Anterior cingulate cortex (tissue), 58 donors: ENCODE measurements around the gene C2orf15.
"Not testable (repeated sequence)": the region's sequence is repeated elsewhere in the genome, so short reads cannot be mapped to it uniquely, and the experiment has no call there.

Source experiments
- DNase-seq, 58 donors: peaks; one replicate each; lab custom pipeline; 2025; lab: John Stamatoyannopoulos, UW

Gene C2orf15, protein sequence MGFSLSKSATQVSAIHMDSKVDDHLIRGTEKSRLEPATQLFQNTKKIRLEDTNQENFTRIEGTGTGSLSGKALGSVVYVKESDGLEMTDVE

DNA sequence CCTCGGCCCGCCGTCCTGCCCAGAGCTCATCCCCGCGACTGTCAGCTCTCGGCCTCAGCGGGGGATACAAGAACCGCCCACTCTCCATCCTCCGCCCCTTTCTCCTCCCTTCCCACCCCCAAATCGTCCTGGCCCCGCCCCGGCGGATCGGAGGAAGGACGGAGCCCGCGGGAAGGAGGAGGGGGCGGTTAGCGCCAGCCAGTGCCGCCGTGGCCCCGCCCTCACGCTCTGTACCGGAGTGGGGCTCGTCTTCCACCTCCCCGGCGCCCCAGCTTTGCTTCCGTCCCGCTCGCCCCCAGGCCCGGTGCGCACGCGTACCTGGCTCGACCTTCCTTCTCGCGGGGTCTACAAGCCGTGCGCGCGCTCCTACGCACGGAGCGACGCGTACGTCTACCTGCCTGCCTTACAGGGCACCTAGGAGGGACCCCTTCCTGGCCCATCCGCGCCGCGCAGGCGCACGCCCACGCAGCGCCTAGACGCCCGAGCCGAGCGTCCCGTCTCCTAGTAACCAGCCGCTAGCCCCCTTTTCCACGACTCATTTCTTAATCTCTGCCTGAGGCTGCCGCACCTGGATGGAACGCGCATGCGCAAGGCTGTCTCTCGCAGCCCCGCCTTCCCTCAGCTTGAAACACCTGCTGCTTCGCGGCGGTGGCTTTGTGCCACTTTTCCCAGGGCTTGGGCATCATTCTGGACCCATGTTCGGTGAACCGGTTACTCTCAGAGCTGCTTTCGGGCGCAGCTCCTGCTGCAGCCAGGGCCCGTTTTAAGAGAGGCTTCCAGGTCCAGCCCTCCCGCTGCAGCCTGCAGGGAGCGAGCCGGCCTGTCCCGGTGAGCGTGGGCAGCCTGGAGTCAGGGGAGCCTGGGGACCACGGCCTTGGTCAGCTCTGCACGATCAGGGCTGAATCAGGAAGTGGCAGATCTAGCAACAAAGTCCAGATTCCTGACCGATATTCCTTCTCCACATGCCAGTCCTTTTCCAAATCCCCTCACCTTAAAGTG lies at the start of gene C2orf15:
C2orf15 (plus strand) TSS at position 598 of the 999 bp plus-strand sequence. CDS start 8,852 bp downstream, outside the sequence.
- DNase-seq, result peak; percentile 76 to 96 (median 91)

DNA sequence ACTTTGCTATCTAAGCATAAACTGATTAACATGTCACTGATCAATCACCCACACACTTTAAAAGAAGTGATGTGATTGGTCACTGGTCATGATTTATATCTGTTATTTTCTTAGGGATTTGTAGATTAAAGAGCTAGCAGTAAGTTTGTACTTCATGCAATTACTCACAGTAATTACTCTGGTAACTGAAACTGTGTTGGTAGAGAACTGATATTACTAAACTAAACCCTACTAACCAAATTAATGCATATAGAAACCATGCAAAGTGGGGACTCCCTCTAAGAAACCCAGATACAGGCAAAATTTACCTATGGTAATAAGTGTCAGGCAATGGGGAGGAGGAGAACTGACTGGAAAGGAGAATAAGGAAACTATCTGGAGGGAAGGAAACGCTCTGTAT lies 44.8 kb upstream of the C2orf15 start:
- no peak for DNase-seq

DNA sequence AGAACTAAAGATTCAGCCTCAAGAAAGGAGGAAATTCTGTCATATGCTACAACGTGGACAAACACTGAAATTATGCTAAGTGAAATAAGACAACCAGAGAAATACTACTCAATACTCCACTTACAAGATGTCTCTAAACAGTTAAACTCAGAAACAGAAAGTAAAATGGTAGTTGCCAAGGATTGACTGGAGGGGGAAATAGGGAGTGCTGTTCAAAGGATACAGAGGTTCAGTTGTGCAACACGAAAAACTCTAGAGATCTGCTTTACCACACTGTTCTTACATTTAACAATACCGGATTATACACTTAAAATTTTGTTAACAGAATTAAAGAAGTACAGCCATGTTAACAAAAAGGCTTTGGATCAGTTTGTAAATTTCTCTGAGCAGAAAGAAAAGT lies 39.8 kb upstream of the C2orf15 start:
- DNase-seq, result no peak

DNA sequence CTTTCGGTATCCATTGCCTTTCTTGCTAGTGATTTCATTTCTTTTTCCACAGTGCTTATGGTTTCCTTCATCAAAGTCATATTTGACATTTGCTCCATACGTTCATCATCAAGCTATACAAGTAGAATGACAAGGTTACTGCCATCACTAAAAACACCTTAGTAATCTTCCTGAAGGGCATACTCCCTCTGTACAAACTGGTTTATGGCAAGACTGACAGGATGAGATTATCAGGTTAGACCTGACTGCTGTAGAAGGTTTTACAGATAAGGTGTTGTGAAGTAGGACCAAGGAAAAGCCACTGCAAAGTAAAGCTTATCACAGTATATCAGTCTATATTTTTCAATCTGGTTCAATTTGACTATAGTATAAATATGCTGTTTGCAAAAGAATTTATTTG lies 37.5 kb upstream of the C2orf15 start:
- no peak for DNase-seq

DNA sequence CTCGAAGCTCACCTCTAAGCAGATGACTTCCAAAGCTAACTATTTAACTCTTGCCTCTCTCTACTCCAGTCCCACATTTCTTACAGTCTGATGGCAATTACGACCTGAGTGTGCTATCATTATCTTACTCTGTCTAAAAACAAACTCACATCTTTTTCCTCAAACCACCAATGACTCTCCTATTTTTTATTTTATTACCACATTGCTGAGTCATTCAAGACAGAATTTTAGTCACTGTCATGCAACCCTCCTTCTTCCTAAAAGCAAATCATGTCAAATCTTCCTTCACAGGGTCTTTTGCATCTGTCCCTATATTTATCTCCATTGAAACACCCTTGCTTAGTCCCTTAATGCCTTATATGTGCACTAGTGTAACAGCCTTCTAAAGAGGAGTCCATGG lies 34.6 kb upstream of the C2orf15 start:
- no peak for DNase-seq

DNA sequence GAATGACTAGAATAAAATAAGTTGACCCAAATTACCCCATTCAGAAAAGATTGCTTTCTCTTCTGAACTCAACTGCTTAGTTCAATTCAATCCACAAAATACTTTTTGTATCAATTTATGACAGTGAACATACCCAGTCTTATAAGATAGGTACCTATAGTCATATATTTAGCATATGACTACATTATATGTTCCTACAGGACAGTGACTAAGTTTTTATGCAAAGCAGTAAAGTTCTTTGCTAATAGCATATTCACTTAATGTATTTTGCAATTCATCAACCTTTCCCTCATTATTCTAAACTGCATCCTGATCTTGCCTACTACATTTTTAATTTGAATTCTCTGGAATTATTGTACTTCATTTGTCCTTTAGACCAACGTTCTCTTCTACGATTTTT lies 30.3 kb upstream of the C2orf15 start:
- DNase-seq, result no peak

DNA sequence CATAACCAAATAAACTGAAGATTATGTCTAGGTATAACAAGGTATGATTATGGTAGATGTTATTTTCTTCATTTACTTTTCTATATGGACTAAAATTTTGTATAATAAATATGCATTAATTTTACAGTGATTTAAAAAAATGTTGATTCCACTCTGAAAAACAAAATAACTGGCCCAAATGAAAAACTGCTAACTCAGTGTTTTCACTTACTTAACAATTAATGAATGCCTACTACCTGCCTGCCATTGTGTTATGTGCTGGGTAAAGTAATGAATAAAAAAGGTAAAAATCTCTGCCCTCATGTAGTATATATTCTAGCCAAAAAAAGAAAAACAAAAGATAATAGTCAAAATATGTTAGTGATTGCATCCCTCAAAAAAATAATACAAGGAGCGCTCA lies 29.6 kb upstream of the C2orf15 start:
- DNase-seq, result no peak

DNA sequence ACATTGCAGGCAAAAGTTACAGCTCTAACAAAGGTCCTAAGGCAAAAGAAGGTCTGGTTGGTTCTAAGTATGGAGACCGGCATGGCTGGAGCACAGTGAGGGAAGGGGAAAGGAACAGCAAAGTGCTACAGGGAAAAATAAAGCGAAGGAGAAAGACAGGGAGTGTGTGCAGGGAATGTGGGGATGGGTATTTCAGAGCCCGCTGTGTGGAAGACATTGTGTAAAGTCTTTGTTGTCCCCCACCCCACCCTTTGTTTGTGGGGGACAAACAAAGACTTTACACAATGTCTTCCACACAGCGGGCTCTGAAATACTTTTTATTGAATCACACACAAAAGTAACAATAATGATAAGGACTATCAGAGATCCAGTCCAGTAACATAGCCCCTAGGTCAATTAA lies 28.9 kb upstream of the C2orf15 start:
- peak in 9 of 58 donors; percentile 3 to 59 (median 15) for DNase-seq

DNA sequence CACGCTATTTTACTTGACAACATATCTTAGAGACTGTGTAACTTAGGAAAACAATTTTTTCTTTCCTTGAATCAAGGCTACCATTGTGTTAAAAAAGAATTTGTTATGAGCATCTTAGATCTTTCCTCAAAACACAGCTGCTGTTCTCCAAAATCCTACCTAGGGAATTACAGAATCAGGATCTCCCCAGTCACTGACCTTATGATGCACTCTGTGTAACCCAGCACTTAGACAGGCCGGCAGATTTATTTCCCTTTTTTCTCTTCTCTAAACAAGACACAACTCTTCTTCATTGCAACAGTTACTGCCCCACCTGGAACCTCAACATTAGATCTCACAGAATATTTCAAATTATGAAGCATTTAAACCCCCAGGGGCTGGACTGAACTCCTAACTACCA lies 13.5 kb upstream of the C2orf15 start:
- no peak for DNase-seq

DNA sequence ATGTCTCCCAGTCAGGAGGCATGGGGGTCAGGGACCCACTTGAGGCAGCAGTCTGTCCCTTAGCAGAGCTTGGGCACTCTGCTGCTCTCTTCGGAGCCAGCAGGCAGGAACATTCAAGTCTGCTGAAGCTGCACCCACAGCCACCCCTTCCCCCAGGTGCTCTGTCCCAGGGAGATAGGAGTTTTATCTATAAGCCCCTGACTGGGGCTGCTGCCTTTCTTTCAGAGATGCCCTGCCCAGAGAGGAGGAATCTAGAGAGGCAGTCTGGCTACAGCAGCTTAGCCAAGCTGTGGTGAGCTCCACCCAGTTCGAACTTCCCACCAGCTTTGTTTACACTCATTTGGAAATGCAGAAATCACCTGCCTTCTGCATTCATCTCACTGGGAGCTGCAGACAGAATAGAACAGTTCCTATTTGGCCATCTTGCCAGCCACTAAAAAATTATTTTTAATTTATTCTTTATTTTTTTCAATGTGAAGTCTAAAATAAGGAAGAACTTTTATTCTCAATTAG lies 6.4 kb upstream of the C2orf15 start:
- not testable (repeated sequence) for DNase-seq

DNA sequence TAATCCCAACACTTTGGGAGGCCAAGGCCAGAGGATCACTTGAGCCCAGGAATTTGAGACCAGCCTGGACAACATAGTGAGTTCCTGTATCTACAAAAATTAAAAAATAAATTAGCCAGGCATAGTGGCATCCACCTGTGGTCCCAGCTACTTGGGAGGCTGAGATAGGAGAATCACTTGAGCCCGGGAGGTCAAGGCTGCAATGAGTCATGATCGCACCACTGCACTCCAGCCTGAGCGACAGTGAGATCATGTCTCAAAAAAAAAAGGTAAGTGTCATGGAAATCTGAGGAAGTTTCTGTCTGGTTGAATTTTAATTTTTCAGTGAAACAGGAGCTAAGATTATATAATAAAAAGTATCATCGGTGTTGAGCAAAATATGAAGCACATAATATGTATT lies 2.5 kb upstream of the C2orf15 start:
- DNase-seq, result no peak

DNA sequence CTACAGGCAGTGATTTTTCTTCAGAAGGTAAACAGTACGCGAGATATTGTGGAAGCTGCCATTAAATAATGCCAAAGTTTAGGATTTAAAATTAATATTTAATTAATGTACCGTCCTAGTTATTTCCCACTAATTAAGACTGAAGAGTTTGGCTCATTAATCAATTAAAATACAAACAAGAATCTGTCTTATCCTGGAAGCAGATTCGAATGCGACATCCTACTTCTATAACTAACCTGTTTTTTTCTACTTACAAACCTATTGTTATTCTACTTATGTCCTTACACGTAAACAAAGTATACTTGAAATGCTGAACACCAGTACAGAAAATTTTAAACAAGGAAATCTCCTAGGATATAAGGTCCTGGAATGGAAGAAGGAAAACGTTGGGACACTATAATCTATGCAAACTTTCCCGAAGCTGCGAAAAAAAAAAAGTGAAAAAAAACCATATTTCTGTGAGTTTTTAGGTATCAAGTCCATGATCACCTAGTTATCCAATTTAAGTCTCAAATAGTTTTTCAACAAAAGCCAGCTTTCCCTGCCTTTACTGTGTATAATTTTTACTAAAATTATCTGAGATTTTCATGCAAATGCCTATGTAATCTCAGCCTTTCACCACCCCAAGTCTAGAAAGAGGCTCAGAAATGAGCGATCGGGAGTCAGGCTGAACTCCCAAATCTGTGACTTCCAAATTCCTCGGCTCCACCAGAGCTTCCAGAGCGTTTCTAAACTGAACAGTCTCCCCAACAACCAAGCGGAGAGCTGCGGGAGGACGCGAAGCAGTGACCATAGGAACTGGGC lies 1.2 kb upstream of the C2orf15 start:
- peak in 1 of 58 donors; percentile 25 for DNase-seq

DNA sequence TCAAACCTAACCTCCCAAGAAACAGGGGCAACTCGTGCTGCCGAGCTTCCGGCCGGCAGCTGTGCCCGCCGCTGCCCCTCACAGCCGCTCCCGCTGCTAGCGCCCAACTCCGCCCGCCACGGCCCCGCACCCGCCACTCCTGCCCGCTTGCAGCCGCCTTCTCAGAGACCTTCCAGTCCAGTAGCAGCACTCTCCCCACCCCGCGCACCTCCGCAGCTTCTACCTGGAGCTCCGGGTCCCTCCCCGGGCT lies 722 bp upstream of the C2orf15 start:
- peak in 4 of 58 donors; percentile 64 to 78 (median 78) for DNase-seq

DNA sequence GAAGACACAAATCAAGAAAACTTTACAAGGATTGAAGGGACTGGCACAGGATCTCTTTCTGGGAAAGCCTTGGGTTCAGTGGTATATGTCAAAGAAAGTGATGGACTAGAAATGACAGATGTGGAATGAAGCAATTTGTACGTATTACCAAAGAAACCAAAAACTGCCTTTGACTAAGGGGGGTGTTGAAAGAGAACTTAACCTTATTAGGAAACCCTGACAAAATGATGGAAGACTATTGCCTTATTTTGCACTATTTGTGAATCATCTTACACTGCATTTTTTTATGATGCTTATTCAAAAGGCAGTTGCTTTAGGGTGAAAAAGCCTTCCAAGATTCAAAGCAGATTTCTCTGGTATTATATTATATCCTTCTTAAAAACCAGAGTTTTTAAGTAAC lies 9.2 kb downstream of the C2orf15 start:
- DNase-seq, result no peak

DNA sequence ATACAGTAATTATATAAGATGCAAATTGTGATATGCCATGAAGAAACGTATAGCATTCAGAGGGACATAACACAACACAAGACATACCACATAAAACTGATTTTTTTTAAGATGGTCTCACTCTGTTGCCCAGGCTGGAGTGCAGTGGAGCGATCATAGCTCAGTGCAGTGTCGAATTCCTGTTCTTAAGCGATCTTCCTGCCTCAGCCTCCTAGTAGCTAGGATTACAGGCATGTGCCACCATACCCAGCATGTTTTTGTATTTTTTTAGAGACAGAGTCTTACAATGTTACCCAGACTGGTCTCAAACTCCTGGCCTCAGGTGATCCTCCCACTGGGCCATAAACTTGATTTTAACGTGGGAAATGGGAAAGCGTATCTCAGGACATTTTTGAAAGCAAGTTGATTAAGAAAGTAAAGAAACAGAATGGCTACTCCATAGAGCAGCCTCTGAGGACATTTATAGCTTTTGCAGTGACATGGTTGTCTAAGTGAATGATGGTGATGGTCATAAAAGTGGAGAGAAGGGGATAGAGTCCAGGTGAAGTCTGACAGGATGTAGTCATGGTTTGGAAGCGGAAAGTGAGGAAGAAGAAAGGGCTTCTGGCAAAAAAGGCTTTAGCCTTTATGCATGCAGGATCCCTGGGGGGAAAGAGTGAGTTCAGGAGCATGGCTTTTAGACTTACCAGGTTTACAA lies 10.8 kb downstream of the C2orf15 start:
- no peak for DNase-seq

DNA sequence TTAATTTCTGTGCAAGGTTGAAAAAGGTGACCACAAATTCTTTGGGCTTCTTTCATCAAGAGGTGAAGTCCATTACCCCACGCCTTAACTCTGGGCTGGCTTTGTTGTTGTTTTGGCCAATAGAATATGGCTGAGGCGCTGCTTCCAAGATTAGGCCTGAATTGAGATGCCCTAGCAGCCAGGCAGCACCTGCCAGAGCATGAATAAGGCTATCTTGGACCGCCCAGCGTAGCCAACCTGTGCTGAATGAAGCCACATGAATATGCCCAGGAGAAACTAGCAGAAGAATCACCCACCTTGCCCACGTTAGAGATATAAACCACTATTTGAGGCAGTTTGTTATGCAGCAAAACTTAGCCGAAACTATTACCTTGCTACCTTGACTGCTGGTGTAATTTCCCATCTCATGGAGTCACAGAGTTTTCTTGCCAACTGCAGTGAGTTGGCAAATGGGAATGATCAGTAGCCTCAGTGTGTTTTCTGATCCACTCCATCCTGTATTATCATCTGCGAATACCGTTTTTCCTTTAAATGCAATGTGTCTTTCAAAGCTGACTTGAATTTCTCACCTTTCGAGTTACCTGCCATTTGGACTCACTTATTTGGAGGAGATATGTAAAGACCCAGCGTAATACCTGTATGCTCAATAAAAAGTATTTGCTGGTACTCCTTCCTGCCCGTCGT lies 12.6 kb downstream of the C2orf15 start:
- DNase-seq, result peak in 3 of 58 donors; percentile 0 to 4 (median 2)

DNA sequence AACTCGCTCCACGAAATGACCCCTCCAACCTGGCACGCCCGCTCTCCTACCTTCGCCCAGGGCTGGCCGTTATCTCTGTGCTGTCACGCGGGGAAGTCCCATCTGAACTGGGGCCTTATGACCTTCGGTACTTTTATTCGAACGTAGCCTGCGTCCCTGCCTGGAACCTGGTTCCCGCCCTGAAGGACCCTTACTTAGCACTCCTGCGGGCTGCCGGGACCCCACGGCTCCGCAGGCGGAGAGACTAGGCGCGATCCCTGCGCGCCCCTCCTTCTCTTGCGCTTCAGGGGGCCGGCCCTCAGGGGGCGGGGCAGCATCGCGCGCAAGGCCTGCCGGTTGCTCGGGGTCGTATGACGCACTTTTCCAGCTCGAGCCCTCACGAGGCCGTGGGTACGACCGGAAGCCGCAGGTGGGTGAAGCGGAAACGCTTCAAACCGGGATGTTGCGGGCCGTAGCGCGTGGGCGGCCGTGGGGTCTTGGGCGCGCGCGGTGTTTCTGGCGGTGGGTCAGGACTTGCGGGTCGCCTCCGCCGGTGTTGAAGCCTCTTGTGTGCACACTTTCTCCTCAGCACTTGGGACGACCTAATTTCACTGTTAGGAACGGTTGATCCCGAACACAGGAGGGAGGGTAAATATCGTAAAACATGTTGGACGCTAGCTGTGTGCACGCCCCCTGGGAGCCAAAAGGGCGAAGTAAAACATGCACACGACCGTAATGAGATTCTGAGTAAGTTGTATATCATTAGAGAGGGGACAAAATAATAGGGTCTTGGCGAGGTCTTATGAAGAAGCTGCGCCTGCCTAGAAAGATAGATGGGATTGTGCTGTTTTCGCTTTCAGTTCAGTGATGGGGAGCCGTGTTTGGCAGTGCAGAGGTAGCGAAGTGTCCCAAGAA lies 13.4 kb downstream of the C2orf15 start, which contains the start of the genes LIPT1 and TSGA10:
LIPT1 (plus strand) TSS at position 325 of the 894 bp plus-strand sequence. CDS start 6,991 bp downstream, outside the sequence.
TSGA10 (minus strand) TSS at position 300 of the 894 bp plus-strand sequence. CDS start 45,503 bp downstream, outside the sequence.
- DNase-seq, result peak; percentile 41 to 93 (median 85)

DNA sequence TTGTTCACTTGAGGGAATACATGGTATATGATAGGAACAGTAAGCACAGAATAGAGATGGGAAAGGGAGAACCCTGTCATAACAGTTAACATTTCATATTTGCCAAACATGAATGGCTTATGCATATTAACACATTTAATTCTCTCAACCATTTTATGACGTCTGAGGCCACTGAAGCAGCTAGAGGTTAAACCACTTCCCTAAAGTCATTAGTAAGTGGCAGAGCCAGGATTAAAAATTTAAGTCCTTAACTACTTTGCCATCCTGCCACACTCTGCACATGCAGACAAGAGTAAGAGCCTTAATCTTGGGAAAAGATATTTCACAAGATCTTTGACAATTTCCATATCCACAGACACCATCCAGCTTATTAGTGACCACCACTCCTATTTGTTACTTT lies 15.4 kb downstream of the C2orf15 start:
- DNase-seq, result no peak

DNA sequence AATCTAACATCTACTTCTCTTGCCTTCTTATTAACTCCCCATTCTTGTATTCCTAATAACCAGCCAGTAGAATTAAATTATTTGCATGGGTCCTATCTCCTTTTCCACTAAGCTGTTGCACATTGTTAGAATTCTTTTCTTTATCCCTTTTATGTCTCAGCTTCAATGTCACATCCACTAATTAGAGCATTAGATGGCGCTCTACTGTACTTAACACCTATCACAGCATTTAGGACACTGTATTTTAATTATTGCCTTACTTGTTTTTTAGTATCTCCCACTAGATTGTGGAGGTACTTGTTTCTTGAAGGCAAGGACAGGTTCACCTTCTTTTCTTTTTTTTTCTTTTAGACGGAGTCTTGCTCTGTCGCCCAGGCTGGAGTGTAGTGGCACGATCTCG lies 17.1 kb downstream of the C2orf15 start:
- no peak for DNase-seq
